NCI-H187 treated with DMSO at 0.1 percent for 48 hours (cell line): ENCODE data around the gene RCAN2.

Experiments used
- DNase-seq: peaks from one replicate; lab custom pipeline; 2025; lab: John Stamatoyannopoulos, UW

RCAN2 gene

GRCh38 chr6:46491201-46491627 is at the start of gene RCAN2:
Gene RCAN2, minus strand, starts transcription at chr6:46491449.
- no peak for DNase-seq

GRCh38 chr6:46539866-46540265 is 48.6 kb upstream of the RCAN2 start:
- no peak for DNase-seq

GRCh38 chr6:46538800-46539480 is 47.7 kb upstream of the RCAN2 start:
- DNase-seq: no peak

- no peak for DNase-seq
Measured at GRCh38 chr6:46530896-46531295, 39.6 kb upstream of the RCAN2 start.

GRCh38 chr6:46528961-46529750 is 37.9 kb upstream of the RCAN2 start:
- no peak for DNase-seq

GRCh38 chr6:46526607-46527006 is 35.4 kb upstream of the RCAN2 start:
- DNase-seq: no peak

GRCh38 chr6:46525583-46525982 is 34.3 kb upstream of the RCAN2 start:
- DNase-seq: no peak

- no peak for DNase-seq
Measured at GRCh38 chr6:46521464-46521971, 30.3 kb upstream of the RCAN2 start.

- no peak for DNase-seq
Measured at GRCh38 chr6:46517202-46517601, 26.0 kb upstream of the RCAN2 start.

GRCh38 chr6:46513533-46513932 is 22.3 kb upstream of the RCAN2 start:
- DNase-seq: no peak

- DNase-seq: no peak
Measured at GRCh38 chr6:46511320-46511719, 20.1 kb upstream of the RCAN2 start.

GRCh38 chr6:46510651-46511050 is 19.4 kb upstream of the RCAN2 start:
- no peak for DNase-seq

- no peak for DNase-seq
Measured at GRCh38 chr6:46509981-46510510, 18.8 kb upstream of the RCAN2 start.

- DNase-seq: no peak
Measured at GRCh38 chr6:46509063-46509462, 17.8 kb upstream of the RCAN2 start.

- no peak for DNase-seq
Measured at GRCh38 chr6:46507426-46507825, 16.2 kb upstream of the RCAN2 start.

GRCh38 chr6:46505693-46506512 is 14.7 kb upstream of the RCAN2 start:
- no peak for DNase-seq

GRCh38 chr6:46504242-46504641 is 13.0 kb upstream of the RCAN2 start:
- DNase-seq: no peak

GRCh38 chr6:46502486-46503119 is 11.4 kb upstream of the RCAN2 start:
- DNase-seq: no peak

GRCh38 chr6:46501136-46502089 is 10.2 kb upstream of the RCAN2 start:
- DNase-seq: no peak

- no peak for DNase-seq
Measured at GRCh38 chr6:46500382-46500781, 9.1 kb upstream of the RCAN2 start.
